Posterior vena cava (tissue), 2 donors: ENCODE measurements around the gene COQ8A. TPM values are rescaled to one million over a fixed set of nuclear protein-coding genes. Genes with fewer than 3 reads are reported as not detected.

ENCODE experiments used
- DNase-seq: peaks from one replicate; pipeline ENCODE4 v3.0.0-alpha.2; 2020; ENCODE audit warnings: low spot score
- intact Hi-C, 2 donors: fragments of 100-400 bp; cut with DNase I; formaldehyde crosslinking; loops; one replicate each; pipeline versions ENCODE4 v1.14.1 to v1.14.2; 2022 to 2023
- long read RNA-seq, 2 donors: library from polyadenylated mRNA; unstranded; transcript quantifications; one replicate each; pipeline ENCODE4 v2.0.0, GENCODE V29; 2020 to 2021
- total RNA-seq, 2 donors: library from RNA; stranded (reverse); fragmentation: NEBNext Ultra II Directional; extraction: Animal tissue kit (Norgen Biotek cat#: 25700); gene quantifications; one replicate each; pipeline ENCODE4 v1.2.1, GENCODE V29; 2021
- donor health status: DM: yes; HTN: yes; CAD: no.
- donor health status: DM: yes; HTN: yes; CAD: no.

Gene COQ8A
- total RNA-seq: 10 to 100 TPM; 15.4 to 21.1 TPM
- long read RNA-seq, donor 1, transcript COQ8A-201 (15 exons, 2,872 nt): major isoform, 11 of 19 reads
- long read RNA-seq, donor 1, partial matches to known transcripts: 5 of 19 reads
- long read RNA-seq, donor 1, other reads (novel, unspliced or antisense): 2 of 19 reads
- long read RNA-seq, donor 2, transcript COQ8A-201 (15 exons, 2,872 nt): major isoform, 33 of 55 reads
- long read RNA-seq, donor 2, partial matches to known transcripts: 20 of 55 reads
- long read RNA-seq, donor 2, other reads (novel, unspliced or antisense): 2 of 55 reads

DNA sequence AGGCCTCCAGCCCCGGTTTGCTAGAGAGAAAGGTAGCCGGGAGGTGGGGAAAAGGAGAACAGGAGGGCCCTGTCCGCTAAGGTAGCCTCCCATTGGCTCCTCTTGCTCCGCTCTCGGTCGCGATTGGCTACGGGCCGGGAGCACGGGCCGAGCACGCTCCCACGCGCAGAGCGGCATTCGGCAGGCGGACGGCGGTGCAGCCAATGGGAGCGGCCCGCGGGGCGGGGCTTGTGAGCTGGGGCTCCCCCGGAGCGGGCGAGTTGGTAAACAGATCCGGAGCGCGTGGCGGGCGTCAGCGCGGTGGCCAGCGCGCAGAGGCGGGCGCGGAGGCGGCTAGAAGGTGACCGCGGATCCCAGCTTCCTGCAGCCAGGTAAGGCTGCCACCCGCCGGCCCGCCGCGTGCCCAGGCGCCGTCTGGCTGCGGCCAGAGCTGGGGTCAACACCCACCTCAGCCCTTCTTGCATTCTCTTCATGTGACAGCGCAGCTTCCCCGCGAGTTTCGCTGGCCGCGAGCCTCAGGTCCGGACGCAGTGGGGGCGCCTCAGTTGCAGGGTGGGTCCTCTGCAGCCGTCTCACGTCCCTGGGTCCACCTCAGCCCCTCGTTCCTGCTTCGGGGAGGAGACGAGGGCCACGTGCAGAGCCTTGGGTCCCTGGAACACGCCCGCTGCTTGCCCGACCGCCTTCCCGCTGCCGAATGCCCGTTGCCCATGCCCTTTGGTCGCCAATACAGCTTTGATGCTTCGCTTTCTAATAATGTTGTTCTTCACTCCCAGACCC is at the start of gene COQ8A:
Gene COQ8A, plus strand, starts transcription at position 266 of the 777 bp plus-strand sequence. CDS start 21,092 bp downstream, outside the sequence.
- DNase-seq: peak; percentile 99
- intact Hi-C loops: loop anchor here in 1 of 2 donors (1.0 kb wide), 1 partner anchor 34 kb away; no protein-coding TSS in a partner anchor

DNA sequence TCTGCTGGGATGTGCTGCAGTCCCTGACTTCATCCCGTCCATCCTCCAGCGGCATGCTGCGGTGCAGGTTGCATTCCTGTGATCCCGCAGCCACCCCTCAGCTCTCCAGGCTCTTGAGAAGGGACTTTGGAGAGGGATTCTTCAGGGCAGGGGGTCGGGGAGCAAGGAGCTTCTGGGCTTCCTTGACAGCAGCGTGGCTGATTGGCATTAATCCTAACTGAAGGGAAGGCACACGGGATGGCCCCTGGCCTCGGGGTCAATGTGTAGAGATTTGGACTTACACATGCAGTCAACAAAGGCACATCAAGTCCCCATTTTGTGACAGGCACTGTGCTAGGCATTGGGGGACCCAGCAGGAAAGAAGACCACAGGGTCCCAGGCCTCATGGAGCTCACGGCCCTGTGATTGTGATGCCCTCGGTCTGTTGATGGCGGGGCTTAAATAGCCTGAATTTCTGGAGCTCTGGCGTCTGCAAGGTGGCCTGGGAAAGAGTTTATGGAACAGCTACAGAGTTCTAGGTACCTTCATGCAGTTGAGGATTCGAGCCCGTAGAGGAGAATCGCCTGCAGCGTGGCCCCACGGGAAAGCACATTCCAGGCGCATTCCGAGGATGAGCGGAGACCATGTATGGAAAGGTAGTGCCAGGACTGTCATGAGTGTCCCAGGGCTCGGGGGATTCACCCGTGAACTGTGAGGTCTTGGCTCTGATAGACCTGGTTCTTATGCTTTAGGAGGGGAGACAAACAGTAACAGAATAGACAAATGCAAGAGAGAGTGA is 49.6 kb upstream of the COQ8A start:
- peak; percentile 49 for DNase-seq
- intact Hi-C loops: no loop called here

DNA sequence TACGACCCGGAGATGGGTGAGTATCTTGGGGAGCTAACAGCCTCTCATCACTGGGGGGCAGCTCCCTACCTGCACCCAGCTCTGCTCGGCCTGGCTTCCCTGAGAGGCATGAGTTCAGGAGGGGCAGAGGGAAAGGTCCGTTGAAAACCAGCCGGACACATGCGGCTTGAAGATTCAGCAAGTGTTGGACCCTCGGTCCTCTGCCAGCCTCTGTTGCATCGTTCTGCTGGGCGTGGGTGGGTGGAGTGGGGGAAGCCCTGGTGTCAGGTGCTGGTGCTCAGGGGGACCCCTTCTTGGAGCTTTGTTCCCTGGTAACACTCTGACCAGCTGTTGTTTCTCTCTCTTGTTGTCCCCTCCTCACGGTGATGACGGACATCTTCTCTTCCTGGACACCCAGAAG is 48.7 kb upstream of the COQ8A start:
- no peak for DNase-seq
- intact Hi-C loops: no loop called here

DNA sequence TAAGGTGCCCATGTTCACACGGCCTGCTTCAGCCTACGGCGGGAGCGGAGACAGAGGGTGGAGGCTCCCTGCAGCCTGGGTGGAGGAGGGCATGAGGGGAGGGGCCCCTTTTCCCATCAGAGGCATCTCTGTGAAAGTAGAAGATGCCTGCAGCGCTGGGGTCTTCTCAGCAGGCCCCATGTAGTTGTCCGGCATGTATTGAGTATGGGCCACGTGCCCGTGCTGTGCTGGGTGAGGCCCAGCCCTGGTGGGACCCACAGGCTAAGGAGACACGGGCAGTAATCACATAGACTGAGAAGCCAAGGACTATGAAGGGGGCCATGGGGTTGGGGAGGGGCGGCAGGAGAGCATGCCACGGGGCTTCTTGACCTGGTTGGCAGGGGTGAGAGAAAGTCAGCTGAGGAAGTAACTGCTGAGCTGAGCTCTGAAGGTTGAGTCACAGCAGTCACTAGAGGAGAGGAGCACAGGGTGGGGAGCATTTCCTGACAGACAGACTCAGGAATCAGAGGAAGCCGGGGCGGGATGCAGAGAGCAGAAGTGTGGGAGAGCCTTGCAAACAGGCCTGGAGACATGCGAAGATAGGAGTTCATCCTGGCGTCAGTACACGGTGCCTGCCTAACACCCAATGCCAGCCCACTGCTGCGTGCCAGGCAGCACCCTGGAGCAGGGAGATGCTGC is 48.1 kb upstream of the COQ8A start:
- intact Hi-C loops: no loop called here
- peak; percentile 69 for DNase-seq

DNA sequence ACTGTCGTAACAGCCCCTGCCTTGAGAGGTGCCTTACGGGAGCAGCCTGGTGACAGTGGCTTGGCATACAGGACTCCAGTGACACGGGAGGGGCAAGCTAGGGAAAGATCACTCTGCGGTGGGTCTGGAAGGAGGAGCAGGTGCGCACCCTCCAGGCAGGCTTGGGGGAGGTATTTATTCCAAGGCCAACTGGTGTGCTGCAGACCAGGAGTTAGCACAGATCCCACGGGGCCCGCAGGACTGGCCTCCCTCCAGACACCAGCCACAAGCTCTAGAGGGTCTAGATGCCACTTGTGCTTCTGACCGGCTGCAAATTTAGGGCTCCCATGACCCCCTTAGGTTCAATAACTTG is 47.6 kb upstream of the COQ8A start:
- DNase-seq: no peak
- intact Hi-C loops: no loop called here

DNA sequence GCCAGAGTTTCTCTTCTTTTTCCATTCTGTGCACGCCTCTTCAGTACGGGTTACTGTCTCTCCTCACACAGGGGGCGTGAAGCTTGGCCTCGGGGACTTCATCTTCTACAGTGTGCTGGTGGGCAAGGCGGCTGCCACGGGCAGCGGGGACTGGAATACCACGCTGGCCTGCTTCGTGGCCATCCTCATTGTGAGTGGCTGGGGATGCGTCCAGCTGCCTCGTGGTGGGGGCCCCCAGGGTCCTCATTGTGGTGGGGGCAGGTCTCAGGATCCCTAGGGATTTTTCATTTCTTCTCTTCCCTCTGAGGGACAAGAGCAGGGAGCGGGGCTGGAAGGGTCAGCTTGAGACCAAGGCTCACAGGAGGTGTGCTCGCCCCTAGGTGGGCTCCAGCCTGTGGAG is 46.2 kb upstream of the COQ8A start:
- peak; percentile 71 for DNase-seq
- intact Hi-C loops: no loop called here

DNA sequence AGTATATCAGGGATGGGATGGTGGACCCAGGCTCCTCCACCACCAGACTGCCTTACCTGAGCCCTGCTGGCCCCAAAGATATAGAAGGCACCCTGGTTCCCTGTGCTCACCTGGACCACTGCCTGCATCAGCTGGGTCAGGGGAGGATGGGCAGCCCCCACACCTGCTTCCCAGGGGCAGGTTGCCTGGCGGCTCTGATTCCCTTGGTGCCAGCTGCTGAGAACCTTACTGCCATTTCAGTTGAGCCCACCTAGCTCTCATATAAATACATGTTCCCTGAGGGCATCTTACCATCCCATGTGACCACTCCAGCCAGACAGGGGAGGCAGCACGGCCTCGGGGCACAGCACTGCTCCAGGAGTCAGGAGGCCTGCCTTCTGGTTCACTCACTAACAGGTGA is 45.3 kb upstream of the COQ8A start:
- DNase-seq: peak; percentile 64
- intact Hi-C loops: no loop called here

DNA sequence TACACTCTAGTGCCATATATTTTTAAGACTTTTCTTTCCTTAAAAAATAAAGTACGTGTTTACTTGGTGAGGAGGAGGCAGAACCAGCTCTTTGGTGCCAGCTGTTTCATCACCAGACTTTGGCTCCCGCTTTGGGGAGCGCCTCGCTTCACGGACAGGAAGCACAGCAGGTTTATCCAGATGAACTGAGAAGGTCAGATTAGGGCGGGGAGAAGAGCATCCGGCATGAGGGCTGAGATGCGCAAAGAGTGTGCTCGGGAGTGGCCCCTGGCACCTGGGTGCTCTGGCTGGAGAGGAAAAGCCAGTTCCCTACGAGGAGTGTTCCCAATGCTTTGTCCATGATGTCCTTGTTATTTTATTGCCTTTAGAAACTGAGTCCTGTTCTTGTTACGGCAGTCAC is 44.5 kb upstream of the COQ8A start:
- DNase-seq: peak; percentile 9
- intact Hi-C loops: no loop called here

DNA sequence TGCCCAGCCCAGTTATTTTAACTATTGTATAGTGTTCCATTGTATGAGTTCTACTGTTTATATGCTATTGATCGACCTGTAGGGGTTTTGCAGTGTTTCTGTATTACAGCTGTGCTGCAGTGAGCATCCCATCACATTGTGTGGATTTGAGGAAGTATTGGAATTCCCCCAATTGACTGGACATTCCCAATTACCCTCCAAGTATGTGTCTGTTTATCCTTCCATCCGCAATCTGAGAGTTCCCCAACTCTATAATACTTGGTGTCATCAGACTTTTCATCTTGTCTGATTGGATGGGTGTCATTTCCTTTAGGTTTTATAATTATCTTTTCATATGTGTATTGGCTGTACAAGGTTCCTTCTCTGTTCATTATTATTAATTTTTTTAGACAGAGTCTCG is 41.8 kb upstream of the COQ8A start:
- no peak for DNase-seq
- intact Hi-C loops: no loop called here

DNA sequence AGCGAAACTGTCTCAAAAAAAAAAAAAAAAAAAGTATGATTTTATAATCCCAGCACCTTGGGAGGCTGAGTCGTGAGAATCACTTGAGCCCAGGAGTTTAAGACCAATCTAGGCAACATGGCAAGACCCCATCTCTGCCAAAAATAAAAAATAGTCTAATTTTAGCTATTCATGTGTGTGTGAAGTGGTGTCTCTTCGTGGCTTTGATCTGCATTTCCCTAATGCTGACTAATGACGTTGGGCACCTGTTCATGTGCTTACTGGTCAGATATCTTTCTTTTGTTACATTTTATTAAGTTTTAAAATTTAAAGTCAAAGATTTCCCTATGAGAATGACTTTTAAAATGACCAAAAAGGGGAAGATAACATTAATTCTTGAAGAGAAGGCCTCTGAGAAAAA is 38.7 kb upstream of the COQ8A start:
- no peak for DNase-seq
- intact Hi-C loops: no loop called here

DNA sequence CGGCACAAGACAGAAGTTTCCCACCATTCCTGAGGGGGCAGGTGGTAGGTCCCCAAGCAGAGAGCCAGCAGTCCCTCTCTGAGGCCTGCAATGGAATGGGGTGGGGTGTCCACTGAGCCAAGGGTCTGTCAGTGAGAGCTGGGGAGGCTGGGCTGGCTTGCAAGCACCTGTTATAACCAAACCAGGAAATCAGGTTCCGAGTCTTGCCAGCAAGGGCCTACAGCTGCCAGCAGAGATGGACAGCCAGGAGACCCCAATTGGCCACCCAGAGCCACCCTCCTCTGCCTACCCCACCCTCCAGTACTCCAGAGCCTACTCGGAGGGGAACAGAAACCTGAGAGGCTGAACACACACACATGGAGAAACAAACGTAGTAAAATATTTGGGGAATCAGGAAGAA is 37.5 kb upstream of the COQ8A start:
- intact Hi-C loops: no loop called here
- DNase-seq: peak; percentile 31

DNA sequence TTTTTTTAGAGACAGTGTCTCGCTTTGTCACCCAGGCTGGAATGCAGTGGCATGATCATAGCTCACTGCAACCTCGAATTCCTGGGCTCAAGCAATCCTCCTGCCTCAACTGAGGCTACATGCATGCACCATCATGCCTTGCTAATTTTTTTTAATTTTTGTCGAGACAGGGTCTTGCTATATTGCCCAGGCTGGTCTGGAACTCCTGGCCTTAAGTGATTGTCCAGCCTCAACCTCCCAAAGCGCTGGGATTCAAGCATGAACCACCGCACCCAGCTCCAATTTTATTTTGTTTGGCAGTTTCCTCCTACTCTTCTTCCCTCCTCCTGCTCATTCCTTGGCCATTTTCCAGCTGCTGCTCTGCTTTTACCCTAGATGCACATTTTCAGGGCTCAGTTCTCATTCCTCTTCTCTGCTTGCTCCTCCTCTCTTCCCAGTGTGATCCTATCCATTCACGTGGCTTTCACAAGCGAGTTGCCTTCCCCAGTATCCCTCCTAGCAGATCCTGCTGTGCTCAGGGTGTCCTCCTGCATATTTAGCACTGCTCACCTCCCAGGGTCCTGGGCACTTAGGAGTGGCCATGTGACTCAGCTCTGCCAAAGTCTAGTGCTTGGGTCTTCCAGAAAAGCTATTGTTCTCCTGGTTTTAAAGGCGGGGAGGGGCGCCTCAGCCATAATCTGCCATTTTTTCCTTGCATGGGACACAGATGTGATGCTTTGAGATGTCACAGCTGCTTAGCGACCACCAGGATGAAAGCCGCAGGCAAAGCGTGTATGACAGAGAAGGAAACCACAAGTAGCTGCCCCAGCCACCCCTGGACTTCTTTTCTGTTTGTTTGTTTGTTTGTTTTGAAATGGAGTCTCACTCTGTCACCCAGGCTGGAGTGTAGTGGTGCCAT is 36.0 kb upstream of the COQ8A start:
- peak; percentile 41 for DNase-seq
- intact Hi-C loops: no loop called here

DNA sequence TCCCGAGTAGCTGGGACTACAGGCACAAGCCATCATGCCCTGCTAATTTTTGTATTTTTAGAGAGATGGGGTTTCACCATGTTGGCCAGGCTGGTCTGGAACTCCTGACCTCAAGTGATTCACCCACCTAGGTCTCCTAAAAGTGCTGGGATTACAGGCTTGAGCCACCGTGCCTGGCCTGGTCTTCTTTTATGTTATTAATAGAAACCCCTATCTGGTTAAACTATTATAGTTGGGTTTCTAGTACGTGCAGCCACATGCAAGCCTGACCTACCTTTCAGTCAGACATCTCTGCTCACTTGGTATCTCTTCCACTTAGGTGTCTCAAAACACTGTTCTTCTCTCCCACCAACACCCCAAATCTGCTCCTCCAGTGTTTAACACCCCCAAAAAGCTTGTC is 35.3 kb upstream of the COQ8A start:
- intact Hi-C loops: no loop called here
- peak; percentile 35 for DNase-seq

DNA sequence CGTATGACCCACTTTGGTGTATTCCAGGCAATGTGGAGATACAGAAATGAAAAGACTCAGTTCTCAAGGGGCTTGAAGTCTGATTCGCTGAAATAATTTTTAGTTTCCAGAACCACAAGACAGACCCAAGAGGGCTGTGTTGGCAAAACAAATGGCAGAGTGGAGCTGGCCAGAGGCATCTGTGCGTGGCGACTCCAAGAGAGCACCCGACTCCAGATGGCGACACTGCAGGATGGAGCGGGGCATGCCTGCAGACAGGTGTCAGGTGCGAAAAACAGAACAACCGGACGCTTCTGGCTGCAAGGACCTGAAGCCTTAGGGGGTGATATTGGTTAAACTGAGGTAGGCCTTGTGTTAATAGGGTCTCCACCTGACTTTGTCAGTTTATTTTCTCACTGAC is 31.7 kb upstream of the COQ8A start:
- intact Hi-C loops: no loop called here
- DNase-seq: no peak

DNA sequence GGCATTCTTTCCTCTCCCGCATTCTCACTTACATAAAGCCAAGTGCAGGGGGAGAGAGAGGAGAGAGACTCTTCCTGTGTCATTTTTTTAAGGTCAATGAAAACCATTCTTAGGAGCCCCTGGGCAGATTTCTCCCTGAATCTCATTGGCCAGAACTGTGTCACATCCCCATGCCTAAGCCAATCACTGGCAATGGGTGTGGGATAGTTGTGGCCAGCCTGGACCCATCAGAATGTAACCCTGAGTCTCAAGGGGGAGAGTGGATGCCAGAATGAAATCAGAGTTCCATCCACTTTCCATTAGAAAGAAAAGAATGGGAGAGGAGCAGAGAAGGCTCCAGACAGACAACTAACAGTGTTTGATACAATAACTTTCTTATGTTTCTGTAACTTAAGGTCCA is 31.2 kb upstream of the COQ8A start:
- intact Hi-C loops: no loop called here
- no peak for DNase-seq

DNA sequence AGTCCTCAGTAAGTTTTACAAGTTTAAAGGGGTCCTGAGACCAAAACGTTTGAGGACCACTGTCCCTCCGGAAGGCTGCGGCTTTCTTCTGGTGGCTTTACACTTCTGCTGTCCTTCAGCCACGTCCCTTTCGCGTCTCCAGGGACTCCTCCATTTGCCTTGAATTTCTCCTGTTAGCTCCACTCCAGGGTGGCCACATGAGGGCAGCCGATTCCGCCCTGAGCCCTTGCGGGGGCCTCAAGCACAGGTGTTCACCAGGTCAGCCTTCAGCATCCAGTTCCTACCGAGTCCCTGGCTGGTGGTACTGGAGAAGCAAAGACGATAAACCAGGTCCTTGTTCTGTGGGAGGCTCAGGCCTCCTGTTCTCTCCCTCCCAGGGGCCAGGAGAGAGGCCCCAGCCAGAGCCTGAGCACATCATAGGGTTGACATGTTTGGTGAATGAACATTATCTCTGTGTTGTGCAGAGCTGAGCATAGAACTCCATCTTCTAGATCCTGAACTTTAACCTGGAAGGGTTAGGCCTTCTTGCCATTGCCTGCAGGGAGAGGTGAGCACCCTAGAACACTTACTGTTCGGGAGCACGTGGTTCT is 27.4 kb upstream of the COQ8A start:
- intact Hi-C loops: no loop called here
- no peak for DNase-seq

DNA sequence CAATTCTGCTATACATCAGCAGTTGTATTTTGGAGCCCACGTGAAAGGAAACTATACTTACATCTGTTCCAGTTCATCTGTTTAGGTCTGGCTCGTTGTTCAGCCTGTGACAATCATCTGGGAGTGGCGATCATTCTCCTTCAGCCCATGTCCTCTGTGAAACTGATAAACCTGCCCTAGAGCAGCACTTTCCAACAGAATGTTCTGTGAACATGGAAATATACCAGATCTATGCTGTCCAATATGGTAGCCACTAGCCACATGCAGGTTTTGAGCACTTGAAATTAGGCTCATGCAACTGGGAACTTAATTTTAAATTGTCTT is 24.5 kb upstream of the COQ8A start:
- intact Hi-C loops: no loop called here
- no peak for DNase-seq

DNA sequence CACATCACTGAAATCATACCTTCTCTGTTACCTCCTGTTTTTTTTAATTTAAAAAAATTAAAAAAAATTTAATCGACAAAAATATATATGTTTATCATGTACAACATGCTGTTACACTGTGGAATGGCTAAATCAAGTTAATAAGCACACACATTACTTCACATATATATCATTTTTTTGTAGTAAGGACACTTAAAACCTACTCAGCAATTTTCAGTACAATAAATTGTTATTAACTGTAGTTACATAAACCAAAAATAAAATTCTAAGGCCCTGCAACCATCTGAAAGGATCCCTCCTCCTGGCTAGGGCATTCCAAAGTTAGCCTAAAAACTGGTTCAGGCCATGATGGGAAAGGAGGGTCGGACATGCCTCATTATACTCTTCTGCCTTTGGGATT is 23.6 kb upstream of the COQ8A start:
- no peak for DNase-seq
- intact Hi-C loops: no loop called here

DNA sequence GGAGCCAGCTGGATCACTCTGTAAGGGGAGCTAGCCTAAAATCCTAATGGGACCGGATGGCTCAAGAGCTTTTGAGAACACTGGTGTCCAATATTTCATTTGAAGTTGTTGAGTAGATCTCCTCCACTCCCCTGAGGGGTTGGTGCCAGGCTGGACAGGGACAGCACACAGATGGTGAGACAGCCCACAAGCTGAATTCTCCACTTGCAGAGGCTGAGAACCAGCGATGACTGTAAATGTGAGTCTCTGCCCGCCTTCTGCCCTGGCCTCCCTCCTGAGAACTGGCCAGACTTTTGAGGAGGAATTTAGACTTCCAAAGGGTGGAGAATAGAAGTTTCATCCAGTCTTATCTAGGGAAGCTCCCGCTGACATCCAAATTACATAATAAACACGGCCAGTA is 20.5 kb upstream of the COQ8A start:
- intact Hi-C loops: no loop called here
- DNase-seq: no peak
